HK-2 (cell line): ENCODE data around the gene HNRNPLL.

ENCODE experiments used
- DNase-seq: peaks from one replicate; pipeline ENCODE4 v3.0.0-alpha.2; 2018; ENCODE audit not compliant: unreplicated experiment

Gene HNRNPLL

DNA sequence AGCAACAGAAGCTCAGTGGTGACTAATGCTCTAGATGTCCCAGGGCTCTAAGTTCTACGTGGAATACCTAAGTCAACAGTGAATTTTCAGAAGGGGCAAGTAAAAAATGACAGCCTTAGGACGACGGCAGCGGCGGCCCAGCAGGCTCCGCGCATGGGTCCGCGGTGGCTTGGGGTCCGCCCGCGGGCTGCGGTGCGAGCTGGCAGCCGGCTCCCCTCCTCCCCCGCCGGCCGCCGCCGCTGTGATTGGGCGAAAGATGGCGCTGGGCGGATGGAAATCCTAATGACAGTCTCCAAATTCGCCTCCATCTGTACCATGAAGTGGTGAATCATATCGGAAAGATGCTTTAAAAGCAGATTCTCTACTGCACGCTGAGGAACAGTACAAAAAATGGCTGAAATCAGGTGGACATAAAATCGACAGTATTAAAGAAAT is 74.7 kb downstream of the HNRNPLL start:
- DNase-seq: peak; percentile 46

DNA sequence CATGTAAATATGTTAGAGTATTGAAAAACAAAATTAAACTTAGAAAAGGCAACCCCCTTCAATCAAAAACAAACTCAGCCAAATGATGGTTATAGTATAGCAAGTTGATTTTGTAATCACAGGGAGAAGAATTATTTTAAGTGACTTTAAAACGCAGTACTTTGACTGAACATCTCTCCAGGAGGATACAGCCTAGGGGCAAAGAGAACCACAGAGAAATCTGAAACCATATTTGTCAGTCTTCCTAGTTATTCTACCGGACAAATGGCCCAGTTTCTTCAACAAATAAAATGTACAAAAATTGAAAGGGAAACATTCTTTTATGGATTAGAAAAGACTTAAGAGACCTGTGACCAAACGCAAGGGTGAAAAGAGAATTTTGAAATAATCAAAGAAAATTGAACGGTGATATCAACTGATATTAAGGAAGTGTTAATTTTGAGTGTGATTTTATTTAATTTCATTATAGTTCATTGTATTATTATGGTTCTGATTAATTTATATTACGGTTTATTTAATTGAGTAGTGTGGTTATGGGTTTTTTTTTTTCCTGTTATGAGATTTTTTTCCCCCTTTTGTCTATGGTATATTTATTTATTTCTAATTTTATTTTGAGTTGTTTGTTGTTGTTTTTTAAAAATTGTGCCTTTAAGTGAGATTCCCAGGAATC is 75.3 kb downstream of the HNRNPLL start:
- DNase-seq: no peak

GRCh38 chr2:38526195-38526594 is 76.5 kb downstream of the HNRNPLL start:
- DNase-seq: no peak

DNA sequence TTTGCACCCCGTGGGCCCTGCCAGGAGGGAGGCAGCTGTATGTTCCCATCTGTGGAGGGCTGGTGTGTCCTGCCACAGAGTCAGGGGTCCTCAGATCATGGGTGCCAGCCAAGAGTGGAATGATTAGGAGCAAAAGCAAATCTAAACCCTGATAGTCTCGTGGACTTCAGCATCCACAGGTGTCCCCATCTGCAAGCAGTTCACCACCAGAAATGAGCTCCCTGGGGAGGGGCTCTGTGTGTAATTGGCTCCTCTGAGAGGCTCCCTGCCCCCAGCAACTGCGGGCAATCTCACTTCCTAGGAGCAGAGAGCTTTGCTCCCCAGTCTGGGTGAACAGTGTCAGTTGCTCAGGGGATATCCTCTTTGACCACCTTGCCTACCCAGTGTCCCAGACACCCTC is 78.1 kb downstream of the HNRNPLL start:
- no peak for DNase-seq

DNA sequence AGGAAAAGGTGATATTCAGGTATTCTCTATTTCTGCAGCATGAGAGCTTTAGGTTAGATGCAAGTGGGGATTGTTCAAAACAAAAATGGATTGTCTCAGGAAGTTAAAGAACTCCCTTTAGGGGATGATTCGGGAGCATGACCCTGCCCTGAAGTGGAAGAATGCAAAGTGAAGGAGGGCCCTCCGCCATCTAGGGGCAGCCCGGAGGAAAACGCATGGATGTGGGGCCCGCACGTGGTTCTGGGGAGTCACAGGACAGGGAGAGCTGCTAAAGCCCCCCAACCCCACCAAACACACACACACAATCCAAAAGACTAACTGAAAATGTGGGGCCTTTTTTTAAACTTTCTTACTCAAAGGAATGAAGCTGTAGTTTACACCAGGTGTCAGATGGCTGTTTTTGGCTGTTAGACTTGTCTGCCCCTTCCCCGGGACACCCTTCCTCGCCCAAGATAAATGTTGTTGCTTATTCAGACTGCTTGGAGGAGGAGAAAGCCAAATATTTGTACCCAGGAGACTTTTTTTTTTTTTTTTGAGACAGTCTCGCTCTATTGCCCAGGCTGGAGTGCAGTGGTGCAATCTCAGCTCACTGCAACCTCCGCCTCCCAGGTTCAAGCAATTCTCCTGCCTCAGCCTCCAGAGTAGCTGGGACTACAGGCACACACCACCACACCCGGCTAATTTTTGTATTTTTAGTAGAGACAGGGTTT is 78.8 kb downstream of the HNRNPLL start:
- no peak for DNase-seq

DNA sequence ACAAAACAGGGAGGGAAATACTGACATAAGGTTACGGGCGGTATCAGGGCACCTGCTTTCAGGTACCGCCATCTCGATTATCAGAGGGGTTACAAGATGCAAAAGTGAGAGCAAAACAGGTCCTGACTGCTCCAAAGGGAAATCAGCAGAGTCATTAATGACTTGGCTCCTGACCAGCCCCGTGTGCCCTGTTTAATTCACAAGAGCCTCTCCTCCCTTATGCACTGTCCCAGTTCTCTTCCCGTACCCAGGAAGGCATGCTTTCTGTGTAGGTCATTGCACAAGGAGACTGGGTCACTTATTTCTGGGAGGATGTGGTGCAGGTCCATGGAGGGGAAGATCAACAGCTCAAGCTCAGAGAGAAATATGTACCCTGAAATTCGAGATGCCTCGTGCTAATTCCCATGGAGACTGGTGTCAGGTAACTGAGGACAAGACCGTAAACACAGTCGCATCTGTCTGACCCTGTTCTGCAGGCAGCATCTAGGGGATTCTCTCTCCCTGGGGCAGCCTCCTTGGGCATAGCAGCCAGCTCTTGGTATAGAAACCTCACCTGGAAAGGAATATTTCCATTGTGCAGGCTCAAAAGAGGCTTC is 79.9 kb downstream of the HNRNPLL start:
- DNase-seq: no peak

DNA sequence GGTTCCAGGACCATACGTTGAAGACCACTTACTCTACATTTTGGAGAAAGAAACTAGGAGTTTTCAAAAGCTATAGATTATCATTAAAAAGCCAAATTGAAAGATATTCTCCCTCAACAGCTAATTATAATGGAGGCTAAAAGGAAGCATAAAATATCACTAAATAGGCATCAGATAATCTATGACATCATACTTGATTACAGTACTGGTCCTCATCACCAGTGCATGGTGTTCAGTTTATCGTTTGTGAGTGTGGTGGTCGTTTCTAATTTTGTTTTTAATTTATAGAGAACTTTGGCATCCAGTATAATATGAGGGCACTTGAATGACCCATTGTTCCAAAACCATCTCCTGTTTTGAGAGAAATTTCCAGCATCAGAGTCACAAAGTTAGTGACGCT is 80.9 kb downstream of the HNRNPLL start:
- no peak for DNase-seq

GRCh38 chr2:38517284-38517683 is 85.4 kb downstream of the HNRNPLL start:
- no peak for DNase-seq

GRCh38 chr2:38516526-38516925 is 86.2 kb downstream of the HNRNPLL start:
- DNase-seq: no peak

- no peak for DNase-seq
Measured at GRCh38 chr2:38516122-38516521, 86.6 kb downstream of the HNRNPLL start.

DNA sequence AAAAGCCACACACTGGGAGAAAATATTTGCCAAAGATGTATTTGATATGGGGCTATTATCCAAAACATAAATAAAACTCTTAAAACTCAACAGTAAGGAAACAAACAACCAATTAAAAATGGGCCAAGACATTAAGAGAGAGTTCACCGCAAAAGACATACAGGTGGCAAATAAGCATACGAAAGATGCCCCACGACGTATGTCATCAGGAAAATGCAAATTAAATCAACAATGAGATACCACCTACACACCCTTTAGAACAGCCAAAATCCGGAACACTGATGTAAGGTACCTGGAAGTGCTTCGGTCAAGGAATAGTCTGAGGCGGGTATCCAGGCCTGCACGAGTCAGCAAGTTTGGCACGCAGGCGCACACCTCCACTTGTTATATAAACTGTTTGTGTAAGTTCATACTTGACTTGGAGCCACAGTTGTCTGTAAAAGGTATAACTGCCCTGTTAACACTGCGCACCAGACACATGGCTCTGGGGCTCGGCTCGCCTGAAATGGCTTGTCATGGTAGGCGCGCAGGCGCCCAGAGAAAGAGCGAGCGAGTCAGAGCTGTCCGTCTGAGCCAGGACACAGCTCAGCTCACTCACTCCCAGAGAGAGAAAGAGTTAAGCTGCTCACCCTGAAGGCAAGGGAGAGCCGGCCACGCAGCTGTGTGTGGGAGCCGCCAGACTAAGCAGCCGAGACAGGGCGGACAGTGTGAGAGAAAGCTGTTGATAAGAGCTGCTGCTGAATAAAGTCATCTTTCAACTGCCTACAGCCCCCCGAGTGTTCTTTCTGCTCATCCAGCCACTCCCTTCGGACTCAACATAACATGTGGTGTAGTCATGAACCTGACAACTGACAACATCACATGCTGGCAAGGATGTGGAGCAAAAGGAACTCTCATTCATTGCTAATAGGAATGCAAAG is 87.3 kb downstream of the HNRNPLL start:
- no peak for DNase-seq

GRCh38 chr2:38514603-38515154 is 88.0 kb downstream of the HNRNPLL start:
- DNase-seq: no peak

DNA sequence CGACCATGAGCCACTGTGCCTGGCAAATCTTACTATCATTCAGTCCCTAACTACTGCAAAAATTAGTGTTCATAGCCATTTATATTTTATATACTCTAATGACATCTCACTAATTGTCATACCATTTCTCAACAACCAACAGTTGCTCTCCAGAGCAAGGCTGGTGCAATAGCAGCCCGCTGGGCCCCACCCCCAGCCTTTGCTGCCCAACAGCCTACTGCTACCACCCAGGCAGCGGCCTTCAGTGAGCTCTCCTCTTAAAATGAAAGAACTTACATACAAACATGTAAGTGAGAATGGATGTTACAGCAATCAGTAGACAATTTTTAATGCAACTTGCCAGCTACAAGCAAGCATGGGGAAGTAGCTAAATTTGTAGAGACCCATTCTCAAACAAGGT is 90.5 kb downstream of the HNRNPLL start:
- no peak for DNase-seq
